Upper lobe of left lung (tissue), 6 donors: Measurements from ENCODE around the gene LRBA. TPM values are rescaled to one million over a fixed set of nuclear protein-coding genes. Genes with fewer than 3 reads are reported as not detected.

Source experiments
- ATAC-seq, 2 donors: fragments of 200-7000 bp; cut with Tn5 transposase; one replicate each; pipeline ENCODE4 v1.9.1; 2022; ENCODE audit warnings: mild to moderate bottlenecking in 2 of 2, moderate library complexity in 2 of 2; ENCODE audit not compliant: low FRiP score in 2 of 2
- DNase-seq, 2 donors: peaks; one replicate each; pipeline ENCODE4 v3.0.0-alpha.2; 2019 to 2020
- H3K27ac ChIP-seq, 4 donors: fragments of 200-600 bp; sonication (generic); one replicate each; pipeline ENCODE4 v1.5.1; 2016 to 2019
- H3K27me3 ChIP-seq, 4 donors: fragments of 200-600 bp; sonication (generic); one replicate each; pipeline ENCODE4 v1.5.1; 2017 to 2019
- H3K36me3 ChIP-seq, 4 donors: fragments of 200-600 bp; sonication (generic); one replicate each; pipeline ENCODE4 v1.5.1; 2016 to 2019
- H3K4me1 ChIP-seq, 4 donors: fragments of 200-600 bp; sonication (generic); one replicate each; pipeline ENCODE4 v1.5.1; 2018 to 2019
- H3K4me3 ChIP-seq, 4 donors: fragments of 200-600 bp; sonication (generic); one replicate each; pipeline ENCODE4 v1.5.1; 2017 to 2019; ENCODE audit warnings: mild to moderate bottlenecking in 2 of 4, moderate library complexity in 1 of 4
- H3K9me3 ChIP-seq, 4 donors: fragments of 200-600 bp; sonication (generic); one replicate each; pipeline ENCODE4 v1.5.1; 2018 to 2019
- EP300 ChIP-seq, 4 donors: sonication (generic); formaldehyde crosslinking; IDR thresholded peaks; one replicate each; pipeline ENCODE4 v1.5.1; 2017; ENCODE audit warnings: antibody characterized with exemption in 4 of 4, control low read depth in 2 of 4
- POLR2A ChIP-seq, 4 donors: fragments of 450-650 bp; IDR thresholded peaks; one replicate each; pipeline ENCODE4 v1.5.1; 2016 to 2017; ENCODE audit warnings: antibody characterized with exemption in 4 of 4, mild to moderate bottlenecking in 2 of 4
- POLR2AphosphoS5 ChIP-seq, 2 donors: sonication (generic); formaldehyde crosslinking; IDR thresholded peaks; one replicate each; pipeline ENCODE4 v1.5.1; 2017; ENCODE audit warnings: antibody characterized with exemption in 2 of 2
- WGBS, 2 donors: methylation state at CpG; one replicate each; pipeline ENCODE4 v1.1.5; 2017 to 2018; 5-methylcytosine and 5-hydroxymethylcytosine counted together
- total RNA-seq, 6 donors: library from RNA; depleted of rRNA in 4 of 6; stranded (reverse); fragments of >200 nt in 4 of 6; gene quantifications; one replicate each; pipeline versions ENCODE4 v1.1.0 to v1.2.1, GENCODE V29; 2016 to 2021
- TF ChIP-seq, protein P1 (sequence below), 6 experiments: fragments of 450-650 bp in 4 of 6; fragments of 200-600 bp in 2 of 6; sonication (generic) in 2 of 6; IDR thresholded peaks; one replicate each; pipeline ENCODE4 v1.5.1; 2016 to 2019; ENCODE audit warnings: antibody characterized with exemption in 6 of 6
- donor health status: DM: no; HTN: no; CAD: no; lungs with moderate emphysema.
- donor health status: DM: no; HTN: yes; CAD: no; lungs with severe emphysema.

Gene LRBA
- total RNA-seq, 6 donors from 2014 or later: 34.7 to 139 (median 56.4) TPM

DNA sequence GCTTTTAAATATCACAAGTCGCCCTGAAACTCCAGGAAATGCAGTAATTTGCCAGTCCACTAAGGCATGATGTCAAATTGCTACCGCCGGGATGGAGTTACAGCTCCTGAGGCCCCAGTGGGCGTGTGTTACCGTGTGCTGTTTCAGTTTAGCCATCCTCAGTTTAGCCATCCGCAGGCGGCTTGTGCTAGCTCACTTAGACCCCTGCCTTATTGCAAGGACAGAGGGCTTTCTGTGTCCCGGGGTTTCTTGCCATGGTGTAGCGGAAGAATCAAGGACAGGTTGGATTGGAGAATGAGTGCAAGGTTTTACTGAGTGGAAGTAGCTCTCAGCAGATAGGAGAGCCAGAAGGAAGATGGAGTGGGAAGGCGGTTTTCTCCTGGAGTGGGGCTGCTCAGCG is 33.8 kb upstream of the LRBA start:
- H3K4me3 ChIP-seq: no peak overlapping the region
- WGBS, 2 donors: 85 to 98% methylated on average over 9 to 11 of the region's 11 CpGs
- no peaks in the 10 kb centered on the region for H3K9me3 ChIP-seq
- DNase-seq: no peak
- H3K27ac ChIP-seq: no peak overlapping the region
- no peaks in the 10 kb centered on the region for H3K4me1 ChIP-seq
- TF ChIP-seq EP300 (IDR thresholded peaks at IDR 0.05): no peak
- no peak for TF ChIP-seq POLR2AphosphoS5 (IDR thresholded peaks at IDR 0.05)
- TF ChIP-seq, protein P1, sequence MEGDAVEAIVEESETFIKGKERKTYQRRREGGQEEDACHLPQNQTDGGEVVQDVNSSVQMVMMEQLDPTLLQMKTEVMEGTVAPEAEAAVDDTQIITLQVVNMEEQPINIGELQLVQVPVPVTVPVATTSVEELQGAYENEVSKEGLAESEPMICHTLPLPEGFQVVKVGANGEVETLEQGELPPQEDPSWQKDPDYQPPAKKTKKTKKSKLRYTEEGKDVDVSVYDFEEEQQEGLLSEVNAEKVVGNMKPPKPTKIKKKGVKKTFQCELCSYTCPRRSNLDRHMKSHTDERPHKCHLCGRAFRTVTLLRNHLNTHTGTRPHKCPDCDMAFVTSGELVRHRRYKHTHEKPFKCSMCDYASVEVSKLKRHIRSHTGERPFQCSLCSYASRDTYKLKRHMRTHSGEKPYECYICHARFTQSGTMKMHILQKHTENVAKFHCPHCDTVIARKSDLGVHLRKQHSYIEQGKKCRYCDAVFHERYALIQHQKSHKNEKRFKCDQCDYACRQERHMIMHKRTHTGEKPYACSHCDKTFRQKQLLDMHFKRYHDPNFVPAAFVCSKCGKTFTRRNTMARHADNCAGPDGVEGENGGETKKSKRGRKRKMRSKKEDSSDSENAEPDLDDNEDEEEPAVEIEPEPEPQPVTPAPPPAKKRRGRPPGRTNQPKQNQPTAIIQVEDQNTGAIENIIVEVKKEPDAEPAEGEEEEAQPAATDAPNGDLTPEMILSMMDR (IDR thresholded peaks at IDR 0.05): no peak
- no peak for TF ChIP-seq POLR2A (IDR thresholded peaks at IDR 0.05)
- no peaks in the 10 kb centered on the region for H3K27me3 ChIP-seq
- no peak for ATAC-seq
- no peaks in the 10 kb centered on the region for H3K36me3 ChIP-seq

- TF ChIP-seq POLR2AphosphoS5 (IDR thresholded peaks at IDR 0.05): no peak
- no peak for TF ChIP-seq POLR2A (IDR thresholded peaks at IDR 0.05)
- TF ChIP-seq, protein P1 (IDR thresholded peaks at IDR 0.05): no peak
- TF ChIP-seq EP300 (IDR thresholded peaks at IDR 0.05): no peak
- DNase-seq (no peak), ATAC-seq (no peak)
- Histone ChIP-seq H3K4me3 (no peak overlapping the region), H3K4me1 (no peaks in the 10 kb centered on the region), H3K36me3 (no peaks in the 10 kb centered on the region), H3K9me3 (no peaks in the 10 kb centered on the region), H3K27ac (no peak overlapping the region), H3K27me3 (no peaks in the 10 kb centered on the region)
- WGBS, 2 donors: 72 to 73% methylated on average over 4 of the region's 4 CpGs
Observed at GRCh38 chr4:151046609-151047008, 31.5 kb upstream of the LRBA start.

DNA sequence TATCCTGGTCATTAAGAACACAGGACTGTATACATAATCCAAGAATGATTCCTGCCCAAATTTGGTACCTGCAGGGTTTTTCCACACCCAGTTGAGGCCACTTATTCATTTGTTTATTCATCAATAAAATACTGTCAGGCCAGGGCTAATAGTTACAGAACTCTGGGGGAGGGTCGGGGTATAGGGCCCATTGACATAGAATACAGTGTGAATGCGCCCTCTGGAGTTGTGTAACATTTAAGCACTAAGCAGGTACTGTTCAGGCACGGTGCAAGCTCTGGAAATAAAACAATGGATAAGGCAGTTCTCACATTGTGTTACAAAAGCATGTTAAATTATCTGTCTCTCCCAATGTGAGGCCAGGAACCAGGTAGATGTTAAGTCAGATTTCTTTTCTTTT is 30.8 kb upstream of the LRBA start:
- WGBS, 2 donors: 27 to 38% methylated on average over 3 of the region's 3 CpGs
- Histone ChIP-seq H3K4me1 (no peaks in the 10 kb centered on the region), H3K27me3 (no peaks in the 10 kb centered on the region), H3K36me3 (no peaks in the 10 kb centered on the region), H3K4me3 (no peak overlapping the region), H3K9me3 (no peaks in the 10 kb centered on the region), H3K27ac (no peak overlapping the region)
- TF ChIP-seq POLR2AphosphoS5 (IDR thresholded peaks at IDR 0.05): no peak
- TF ChIP-seq, protein P1 (IDR thresholded peaks at IDR 0.05): no peak
- no peak for TF ChIP-seq POLR2A (IDR thresholded peaks at IDR 0.05)
- TF ChIP-seq EP300 (IDR thresholded peaks at IDR 0.05): no peak
- ATAC-seq (no peak), DNase-seq (no peak)

- Histone ChIP-seq H3K27ac (no peak overlapping the region), H3K9me3 (no peaks in the 10 kb centered on the region), H3K4me1 (no peaks in the 10 kb centered on the region), H3K4me3 (no peak overlapping the region), H3K27me3 (no peaks in the 10 kb centered on the region), H3K36me3 (no peaks in the 10 kb centered on the region)
- WGBS, 2 donors: 87 to 100% methylated on average over 1 of the region's 1 CpG
- DNase-seq (no peak), ATAC-seq (no peak)
- no peak for TF ChIP-seq POLR2AphosphoS5 (IDR thresholded peaks at IDR 0.05)
- no peak for TF ChIP-seq EP300 (IDR thresholded peaks at IDR 0.05)
Observed at GRCh38 chr4:151043803-151044515, 28.9 kb upstream of the LRBA start.

GRCh38 chr4:151039733-151040132 is 24.6 kb upstream of the LRBA start:
- TF ChIP-seq POLR2A (IDR thresholded peaks at IDR 0.05) (no peak), EP300 (IDR thresholded peaks at IDR 0.05) (no peak), POLR2AphosphoS5 (IDR thresholded peaks at IDR 0.05) (no peak)
- TF ChIP-seq, protein P1 (IDR thresholded peaks at IDR 0.05): no peak

More at GRCh38 chr4:151039733-151040132, 24.6 kb upstream of the LRBA start:
- WGBS, 2 donors: 65 to 74% methylated on average over 2 of the region's 2 CpGs
- DNase-seq (peak in 1 of 2 donors; percentile 34), ATAC-seq (no peak)
- Histone ChIP-seq H3K36me3 (no peaks in the 10 kb centered on the region), H3K4me1 (no peaks in the 10 kb centered on the region), H3K4me3 (no peak overlapping the region), H3K9me3 (no peaks in the 10 kb centered on the region), H3K27me3 (no peaks in the 10 kb centered on the region), H3K27ac (no peak overlapping the region)
